SKM-1 treated with dmso at 0.1 percent for 144 hours (cell line): ENCODE results near the gene RDM1.
A peak's percentile ranks its signal among the peaks of the same experiment; 100 is the strongest.
"Not testable (repeated sequence)": the region's sequence is repeated elsewhere in the genome, so short reads cannot be mapped to it uniquely, and the experiment has no call there.

Experiments
- DNase-seq: peaks from one replicate; lab custom pipeline; 2025; ENCODE audit not compliant: unreplicated experiment; lab: John Stamatoyannopoulos, UW

RDM1 gene, protein sequence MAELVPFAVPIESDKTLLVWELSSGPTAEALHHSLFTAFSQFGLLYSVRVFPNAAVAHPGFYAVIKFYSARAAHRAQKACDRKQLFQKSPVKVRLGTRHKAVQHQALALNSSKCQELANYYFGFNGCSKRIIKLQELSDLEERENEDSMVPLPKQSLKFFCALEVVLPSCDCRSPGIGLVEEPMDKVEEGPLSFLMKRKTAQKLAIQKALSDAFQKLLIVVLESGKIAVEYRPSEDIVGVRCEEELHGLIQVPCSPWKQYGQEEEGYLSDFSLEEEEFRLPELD

DNA sequence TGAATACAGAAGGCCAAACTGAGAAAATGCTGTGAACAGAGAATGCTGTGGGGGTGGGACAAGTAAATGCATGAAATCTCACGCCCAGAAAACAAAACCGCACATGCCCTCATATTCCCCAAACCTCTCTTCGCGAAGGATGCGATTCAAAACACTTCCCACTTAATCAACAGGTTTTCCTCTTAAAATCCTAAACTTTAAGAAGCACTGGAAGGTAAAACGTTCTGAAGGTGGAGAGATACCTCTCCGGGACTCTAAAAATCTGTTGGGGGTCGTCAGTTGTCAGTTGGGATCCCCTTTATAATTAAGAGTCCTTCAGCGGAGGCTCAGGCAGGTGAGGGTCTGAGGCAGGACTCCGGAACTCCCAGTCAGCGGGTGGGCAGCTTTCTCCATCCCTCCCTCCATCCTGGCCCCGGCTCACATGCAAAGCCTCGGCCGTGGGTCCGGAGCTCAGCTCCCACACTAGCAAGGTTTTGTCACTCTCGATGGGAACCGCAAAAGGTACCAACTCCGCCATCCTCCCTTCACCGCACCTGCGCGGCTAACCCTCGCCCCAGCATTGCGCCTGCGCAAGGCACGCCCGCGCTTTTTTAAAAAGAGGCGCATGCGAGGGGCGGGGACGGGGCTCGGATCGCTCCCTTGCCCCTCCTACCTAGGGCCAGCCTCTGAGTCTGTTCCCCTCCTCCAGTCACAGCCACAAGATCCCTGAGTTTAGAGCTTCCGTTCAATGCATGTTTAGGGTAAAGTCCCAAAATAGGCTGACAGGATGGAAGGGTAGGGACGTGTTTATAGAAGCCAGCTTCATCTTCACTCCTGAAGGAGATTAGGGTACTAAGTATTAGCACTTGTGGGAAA lies at the start of gene RDM1:
RDM1 (minus strand) TSS at position 563 of the 855 bp plus-strand sequence; CDS start at position 517, 46 bp downstream.
- DNase-seq: peak; percentile 65

DNA sequence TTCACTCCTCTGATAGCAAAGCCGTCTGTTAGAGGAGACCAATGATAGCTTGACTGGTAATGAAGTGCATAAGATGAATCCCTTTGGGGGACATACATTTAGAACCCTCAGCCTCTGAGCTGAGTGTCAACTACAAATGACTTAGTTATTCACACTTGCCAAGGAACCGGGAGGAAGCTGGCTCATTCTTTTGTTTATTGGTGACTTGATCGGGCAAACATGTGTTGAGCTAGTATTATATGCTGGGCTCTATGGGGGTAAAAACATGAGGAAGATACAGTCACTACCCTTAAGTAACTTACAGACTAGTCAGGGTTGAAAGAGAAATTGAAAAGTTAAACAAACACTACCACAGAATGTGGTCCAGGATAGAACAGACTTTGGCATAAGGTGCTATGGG lies 47.8 kb upstream of the RDM1 start:
- no peak for DNase-seq

DNA sequence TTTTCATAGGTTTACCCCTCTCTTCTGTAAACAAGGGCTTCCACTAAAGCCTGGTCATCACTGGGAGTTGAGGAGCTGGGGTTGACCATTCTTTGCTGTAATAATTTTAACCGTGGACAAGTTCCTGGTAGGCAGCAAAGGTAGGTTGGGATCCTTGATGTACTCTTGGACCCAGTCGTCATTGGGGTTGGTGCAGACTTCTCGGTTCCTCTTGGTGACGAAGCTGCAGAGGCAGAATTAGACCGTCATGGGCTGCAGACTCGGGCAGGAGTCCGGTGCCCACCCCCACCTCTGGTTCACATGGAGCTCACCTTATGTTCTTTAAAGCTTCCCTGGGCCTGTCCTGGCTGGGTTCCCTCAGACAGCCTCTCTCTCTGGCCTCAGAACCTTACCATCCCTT lies 46.9 kb upstream of the RDM1 start:
- no peak for DNase-seq

DNA sequence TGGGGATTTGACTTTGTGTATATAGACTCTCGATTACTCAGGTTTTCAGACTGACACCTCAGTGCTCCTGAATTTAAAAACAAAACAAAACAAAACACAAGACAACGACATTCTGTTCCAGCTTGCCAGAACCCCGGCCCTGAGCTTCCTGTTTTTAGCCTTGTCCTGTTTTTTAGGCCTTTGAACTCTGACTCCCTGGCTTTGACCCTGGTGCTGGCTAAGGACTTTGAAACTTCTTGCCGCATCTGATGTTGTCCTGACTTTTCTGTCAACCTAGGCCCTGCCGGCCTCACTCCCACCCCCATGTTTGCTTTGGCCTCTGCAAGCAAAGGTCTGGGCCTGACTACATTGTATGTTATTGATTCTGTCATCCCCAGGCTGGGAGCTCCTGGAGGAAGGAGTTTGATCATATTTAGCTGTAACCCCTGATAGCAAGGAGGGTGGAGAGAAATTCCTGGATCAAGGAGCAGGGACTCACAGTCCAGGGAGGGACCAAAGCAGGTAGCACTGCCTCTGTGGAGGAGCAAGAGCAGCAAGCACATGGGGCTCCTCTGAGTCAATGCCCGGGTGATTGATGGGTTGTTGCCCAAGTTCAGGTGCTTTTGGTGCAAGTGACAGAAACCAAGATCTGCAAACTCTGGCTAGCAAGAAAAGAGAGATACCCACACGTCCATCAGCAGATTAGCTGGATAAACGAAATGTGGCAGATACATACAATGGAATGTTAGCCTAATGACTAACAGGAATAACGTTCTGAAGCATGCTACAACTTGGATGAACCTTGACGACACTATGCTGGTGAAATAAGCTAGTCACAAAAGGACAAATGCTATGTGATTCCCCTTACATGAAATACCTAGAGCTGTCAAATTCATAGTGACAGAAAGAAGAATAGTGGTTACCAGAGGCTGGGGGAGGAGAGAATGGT lies 43.0 kb upstream of the RDM1 start:
- peak; percentile 1 for DNase-seq

DNA sequence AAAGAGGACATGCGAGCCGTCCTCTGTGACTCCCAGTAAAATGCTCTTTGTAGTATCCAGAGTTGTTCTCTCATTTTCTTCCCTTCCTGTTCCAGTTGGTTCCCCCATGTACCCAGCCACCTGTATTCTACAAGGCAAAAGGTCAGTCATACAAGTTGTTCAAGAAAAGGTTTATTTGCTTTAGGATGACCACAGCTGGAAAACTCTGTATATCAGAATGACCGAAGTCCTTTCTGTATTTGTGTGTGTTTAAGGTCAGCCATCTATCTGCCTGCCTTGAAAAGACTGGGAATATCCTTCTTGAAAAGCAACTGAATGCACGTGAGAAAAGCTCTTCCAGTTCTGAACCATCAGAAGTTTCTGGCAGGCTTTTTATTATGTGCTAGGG lies 42.4 kb upstream of the RDM1 start:
- DNase-seq: no peak

DNA sequence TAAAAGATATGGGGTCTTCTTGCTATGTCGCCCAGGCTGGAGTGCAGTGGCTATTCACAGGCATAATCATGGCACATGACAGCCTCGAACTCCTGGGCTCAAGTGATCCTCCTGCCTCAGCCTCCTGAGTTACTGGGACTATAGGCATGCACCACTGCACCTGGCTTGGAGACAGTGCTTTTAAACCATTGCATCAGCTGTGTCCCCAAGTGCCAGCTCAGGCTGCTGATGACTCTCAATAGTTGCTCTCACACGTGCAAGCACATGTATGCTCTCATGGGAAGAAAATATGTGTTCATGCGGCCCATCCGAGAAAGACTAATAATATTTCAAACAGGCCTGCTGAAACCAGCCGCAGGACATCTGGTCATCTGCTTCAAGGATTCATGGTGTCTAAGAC lies 42.0 kb upstream of the RDM1 start:
- DNase-seq: no peak

DNA sequence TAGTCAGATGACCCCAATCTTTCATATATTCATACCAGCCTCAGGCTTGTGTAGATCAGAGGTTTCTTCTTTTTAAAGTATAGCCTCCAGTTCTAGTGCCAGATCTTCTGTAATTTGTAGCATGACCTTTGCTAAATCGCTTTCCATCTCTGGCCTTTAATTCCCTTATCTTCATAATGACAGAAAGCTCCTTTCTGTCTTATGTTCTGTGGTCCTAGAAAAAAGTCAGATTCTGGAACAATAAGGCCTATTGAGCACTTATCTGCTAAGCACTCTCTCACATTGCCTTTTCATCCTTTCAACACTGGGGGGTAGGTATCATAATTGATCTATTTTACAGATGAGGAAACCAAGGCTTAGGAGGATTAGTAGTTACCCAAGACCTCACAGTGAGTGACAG lies 41.5 kb upstream of the RDM1 start:
- DNase-seq: no peak

DNA sequence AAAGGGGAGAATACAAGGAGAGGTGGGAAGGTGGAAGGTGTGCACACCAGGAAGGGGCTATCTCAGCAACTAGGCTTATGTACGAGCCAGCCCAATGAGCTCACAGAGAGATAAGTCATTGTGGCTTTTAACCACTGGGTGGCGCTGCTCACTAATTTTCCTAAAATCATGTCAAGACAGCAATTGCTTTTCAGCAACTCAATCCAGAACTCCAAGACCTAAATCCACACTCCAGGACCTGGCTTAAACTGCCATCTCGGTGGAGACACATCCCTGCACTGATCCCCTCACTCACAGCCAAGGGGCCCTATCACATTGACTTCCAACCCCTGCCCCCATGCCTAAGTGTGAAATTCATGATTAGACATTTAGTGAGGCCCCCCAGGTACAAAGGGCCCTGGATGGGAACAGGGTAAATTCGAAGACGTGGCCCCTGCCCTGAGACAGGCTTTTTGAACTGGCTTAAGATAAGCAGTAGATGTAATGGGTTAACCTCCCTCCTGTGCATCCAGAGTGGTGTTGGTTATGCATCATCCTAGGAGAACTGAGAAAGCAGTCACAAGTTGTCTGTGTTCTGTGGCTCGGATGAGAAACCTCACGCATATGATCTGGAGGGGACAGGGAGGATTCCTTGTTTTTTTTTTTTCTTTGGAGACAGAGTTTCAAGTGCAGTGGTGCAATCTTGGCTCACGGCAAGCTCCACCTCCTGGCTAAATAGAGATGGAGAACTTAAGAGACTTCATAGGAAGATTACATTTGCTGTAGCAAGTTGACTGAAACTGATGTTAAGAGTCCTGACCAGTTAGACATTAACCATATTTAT lies 39.2 kb upstream of the RDM1 start:
- peak; percentile 58 for DNase-seq

DNA sequence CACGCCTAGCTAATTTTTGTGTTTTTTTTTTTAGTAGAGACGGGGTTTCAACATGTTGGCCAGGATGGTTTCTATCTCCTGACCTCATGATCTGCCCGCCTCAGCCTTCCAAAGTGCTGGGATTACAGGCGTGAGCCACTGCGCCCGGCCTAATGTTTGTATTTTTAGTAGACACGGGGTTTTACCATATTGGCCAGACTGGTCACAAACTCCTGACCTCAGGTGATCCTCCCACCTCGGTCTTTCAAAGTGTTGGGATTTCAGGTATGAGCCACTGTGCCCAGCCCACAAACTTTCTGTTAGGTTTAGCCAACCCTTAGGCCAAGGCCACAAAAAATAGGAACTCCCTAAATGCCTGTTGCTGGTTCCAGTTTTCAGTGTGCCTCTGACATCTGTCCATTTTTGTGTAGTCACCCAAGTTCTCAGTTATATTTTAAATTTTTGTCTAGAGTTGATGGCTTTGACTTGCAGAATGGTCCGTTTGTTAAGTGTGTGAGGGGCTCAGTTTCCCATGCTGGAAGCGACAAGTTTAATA lies 38.0 kb upstream of the RDM1 start:
- DNase-seq: peak; percentile 5

DNA sequence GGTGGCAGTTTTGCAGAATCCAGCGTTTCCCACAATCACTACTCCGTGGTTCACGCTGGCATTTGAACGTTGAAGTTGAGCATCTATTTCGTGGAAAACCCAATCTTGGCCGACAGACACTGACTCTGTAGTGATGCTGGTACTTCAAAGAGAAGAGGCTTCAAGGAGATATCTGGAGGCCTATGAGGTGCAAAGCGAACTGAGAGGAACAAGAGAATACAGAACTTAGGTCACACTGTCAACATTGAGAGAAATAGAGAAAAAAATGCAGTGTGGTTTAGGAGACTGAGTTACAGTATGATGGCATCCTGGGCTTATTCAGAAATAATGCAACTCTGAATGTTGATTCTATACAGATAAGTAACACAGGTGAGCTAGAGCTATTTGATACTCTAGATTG lies 34.7 kb upstream of the RDM1 start:
- no peak for DNase-seq

DNA sequence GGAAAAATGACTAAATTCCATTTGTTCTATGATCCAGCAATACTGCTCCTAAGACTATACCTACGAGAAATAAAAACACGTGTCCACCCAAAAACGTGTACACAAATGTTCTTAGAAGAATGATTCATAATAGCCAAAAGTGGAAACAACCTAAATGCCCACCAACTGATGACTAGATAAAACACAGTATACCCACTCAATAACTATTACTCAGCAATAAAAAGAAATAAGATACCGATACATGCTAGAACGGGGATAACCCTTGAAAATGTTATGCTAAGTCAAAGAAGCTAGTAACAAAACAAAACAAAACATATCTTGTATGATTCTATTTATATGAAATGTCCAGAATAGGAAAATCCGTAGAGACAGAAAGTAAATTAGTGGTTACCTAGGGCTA lies 33.1 kb upstream of the RDM1 start:
- no peak for DNase-seq

DNA sequence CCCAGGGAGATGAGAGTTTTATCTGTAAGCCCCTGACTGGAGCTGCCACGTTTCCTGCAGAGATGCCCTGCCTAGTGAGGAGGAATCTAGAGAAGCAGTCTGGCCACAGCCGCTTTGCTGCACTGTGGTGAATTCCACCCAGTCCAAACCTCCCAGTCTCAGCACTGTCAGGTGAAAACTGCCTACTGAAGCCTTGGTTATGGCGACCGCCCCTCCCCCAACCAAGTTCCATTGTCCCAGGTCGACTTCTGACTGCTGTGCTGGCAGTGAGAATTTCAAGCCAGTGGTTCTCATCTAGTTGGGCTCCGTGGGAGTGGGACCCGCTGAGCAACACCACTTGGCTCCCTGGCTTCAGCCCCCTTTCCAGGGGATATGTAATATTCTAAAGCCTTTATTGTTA lies 23.1 kb upstream of the RDM1 start:
- DNase-seq: no peak

DNA sequence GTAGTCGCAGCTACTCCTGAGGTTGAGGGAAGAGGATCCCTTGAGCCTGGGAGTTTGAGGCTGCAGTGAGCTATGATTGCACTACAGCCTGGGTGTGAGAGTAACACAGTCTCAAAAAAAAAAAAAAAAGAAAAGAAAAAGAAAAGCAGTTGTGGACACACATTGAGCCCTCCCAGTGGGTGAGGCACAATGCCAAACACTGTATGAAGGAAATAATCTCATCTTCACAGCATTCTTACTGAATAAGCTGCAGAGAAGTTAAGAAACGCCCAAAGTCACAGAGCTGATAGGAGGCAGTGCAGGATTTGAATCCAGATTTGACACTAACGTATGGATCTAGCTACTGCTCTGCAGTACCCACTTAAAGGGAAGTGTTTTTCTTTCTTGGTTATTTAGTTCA lies 18.8 kb upstream of the RDM1 start:
- DNase-seq: no peak

DNA sequence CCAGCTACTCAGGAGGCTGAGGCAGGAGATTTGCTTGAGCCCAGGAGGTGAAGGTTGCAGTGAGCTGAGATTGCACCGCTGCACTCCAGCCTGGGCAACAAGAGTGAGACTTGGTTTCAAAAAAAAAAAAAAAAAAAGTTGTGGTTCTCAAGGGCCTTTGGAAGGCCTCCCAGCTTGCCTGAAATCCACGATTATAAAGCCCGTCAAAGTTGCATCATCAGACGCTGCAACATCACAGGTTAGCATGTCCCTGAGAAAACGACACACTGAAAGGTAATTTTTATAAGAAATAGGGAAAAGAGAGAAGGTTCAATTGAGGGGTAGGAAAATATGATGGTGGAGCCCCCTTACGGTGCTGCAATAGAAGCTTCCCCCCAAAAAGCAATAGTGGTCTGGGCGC lies 17.5 kb upstream of the RDM1 start:
- no peak for DNase-seq

DNA sequence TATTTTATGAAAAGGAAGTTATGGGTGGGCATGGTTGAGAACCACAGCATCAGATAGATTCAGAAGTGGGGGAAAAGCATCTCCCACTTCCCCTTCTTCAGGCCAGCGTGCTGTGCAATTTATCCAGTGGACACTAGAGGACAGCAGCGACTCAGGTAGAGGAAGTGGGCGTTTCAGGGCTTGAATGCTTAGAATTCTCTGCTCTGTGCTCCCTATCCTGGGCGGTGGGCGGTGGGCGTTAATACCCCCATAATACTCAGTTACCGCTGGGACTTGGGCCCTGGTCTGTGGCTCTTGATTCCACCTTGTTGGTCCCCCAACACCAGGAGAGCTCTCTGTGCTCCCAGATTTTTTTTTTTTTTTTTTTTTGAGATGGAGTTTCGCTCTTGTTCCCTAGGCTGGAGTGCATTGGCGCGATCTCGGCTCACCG lies 16.6 kb upstream of the RDM1 start:
- DNase-seq: peak; percentile 72

DNA sequence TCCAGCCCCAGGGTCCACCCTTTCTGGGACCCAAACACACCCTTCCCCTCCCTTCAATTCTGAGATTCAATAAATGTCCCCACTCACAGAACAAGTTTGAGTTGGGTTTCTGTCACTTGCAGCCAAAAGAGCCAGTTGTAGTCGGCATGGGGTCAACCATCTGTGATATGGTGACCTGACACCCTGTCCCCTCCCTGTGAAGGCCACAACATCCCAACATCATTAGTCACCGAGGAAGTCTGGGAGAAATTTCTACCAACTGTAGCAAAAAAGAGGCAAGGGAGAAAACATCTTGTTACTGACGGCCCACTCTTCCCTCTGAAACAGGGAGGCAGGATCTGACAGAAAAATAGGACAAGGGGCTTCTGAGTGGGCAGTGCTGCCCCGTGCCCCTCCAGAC lies 13.6 kb upstream of the RDM1 start:
- DNase-seq: no peak

DNA sequence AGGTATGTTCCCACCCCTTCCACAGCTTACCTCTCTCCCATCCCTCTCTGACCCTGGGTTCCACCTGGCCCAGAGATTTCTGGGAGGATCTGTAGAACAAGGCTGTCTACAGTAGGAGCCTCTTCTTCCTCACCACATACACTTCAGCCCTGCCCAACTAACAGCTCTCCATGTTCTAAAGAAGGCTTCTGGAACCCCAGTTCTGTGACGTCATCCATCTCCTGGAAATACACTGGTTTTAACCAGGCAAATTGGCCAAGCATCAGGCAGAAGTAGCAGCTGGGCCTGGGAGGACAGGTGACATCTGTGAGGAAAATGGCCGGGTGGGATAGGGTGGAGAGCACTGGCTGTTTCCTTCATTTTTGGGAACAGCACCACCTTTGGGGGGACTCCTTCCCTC lies 13.0 kb upstream of the RDM1 start, which contains the start of gene LYZL6:
LYZL6 (minus strand) TSS at position 177 of the 400 bp plus-strand sequence. CDS start 4,357 bp downstream, outside the sequence.
- no peak for DNase-seq

DNA sequence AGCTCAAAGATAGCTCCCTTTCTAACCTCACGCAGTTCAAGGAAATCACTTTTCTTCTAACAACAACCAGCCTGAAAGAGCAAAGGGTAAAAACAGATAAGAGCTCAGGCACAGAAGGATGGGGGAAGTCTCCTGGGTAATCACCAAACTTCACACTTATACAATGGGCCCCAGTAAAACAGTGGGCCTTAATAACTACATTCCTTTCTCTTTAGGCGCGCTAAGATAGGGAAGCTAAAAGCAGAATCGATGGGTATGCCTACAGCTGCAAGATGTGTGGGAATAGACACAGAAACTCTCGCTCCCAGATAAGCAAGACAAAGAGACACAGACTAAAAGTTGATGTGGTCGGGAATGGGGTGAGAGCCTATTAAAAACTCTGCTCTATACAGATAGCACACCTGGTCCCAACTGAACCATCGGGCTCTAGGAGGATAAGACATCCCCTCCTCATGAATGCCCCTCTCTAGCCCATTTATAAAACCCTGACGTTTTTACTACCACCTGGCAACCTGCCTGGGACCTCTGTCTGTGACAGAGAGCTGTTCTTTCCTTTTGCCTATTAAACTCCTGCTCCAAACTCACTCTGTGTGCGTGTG lies 12.1 kb upstream of the RDM1 start:
- no peak for DNase-seq

DNA sequence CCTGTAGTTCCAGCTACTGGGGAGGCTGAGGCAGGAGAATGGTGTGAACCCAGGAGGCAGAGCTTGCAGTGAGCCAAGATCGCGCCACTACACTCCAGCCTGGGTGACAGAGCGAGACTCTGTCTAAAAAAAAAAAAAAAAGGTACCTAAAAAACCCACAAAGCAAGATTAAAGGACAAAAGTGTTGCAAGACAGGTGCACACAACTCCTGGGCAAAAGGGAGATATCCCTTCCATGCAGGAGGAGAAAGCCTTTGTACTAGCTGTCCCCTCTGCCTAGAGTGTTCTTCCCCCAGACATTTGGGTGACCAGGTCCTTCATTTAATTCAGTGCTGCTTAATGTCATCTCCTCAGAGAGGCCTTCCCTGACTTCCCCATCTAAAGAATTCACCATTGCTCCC lies 7.9 kb upstream of the RDM1 start:
- DNase-seq: not testable (repeated sequence)

DNA sequence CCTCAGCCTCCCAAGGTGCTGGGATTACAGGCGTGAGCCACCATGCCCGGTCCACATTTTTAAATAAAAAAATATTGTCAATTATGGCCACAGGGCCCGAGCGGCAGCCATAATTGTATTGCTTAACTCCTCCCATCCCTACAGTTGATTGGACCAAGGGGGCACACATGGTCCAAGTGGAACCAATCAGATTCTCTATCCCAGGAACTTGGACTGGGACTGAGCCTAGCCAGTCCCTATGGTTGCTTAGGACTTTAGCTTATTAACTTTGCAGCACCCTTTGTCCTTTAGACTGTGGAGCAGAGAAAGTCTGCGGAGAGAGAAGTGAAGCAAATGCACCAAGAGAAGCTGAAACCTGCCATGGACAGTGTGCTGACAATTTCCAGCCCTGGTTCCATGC lies 5.5 kb upstream of the RDM1 start:
- no peak for DNase-seq
